Stomach (tissue), 4 donors: ENCODE results near the gene NRAP.

Experiments
- POLR2A ChIP-seq, 4 donors: fragments of 450-650 bp; IDR thresholded peaks; one replicate each; pipeline ENCODE4 v1.6.1; 2016; ENCODE audit warnings: antibody characterized with exemption in 4 of 4, control low read depth in 2 of 4, mild to moderate bottlenecking in 1 of 4, moderate library complexity in 1 of 4
- POLR2AphosphoS5 ChIP-seq, 3 donors: sonication (generic); formaldehyde crosslinking; IDR thresholded peaks; one replicate each; pipeline ENCODE4 v1.6.1; 2016; ENCODE audit warnings: antibody characterized with exemption in 3 of 3
- TF ChIP-seq, protein P1 (sequence below), 7 experiments: fragments of 450-650 bp in 4 of 7; fragments of 200-600 bp in 3 of 7; sonication (generic) in 3 of 7; IDR thresholded peaks; one replicate each; pipeline ENCODE4 v1.5.1; 2016 to 2019; ENCODE audit warnings: antibody characterized with exemption in 7 of 7, control low read depth in 2 of 7, mild to moderate bottlenecking in 1 of 7

DNA sequence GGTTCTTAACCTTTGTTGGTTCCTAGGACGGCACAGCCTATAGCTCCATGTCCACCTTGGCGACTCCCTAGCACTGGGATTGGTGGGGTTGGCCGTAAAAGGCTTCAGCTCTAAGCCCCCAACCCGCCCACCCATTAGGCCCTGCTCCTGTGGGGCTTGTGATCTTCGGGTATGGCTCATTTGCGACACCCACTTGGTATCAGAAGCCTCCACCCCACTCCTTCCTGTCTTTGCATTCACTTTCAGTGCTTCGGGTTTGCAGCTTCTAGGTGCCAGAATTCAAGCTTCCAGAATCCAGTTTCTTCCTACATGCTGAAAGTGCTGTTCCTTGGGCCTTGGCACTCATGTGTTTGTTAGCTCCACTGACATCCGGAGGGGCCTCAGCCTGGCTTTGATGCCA, 71.5 kb downstream of the NRAP start:
- TF ChIP-seq, protein P1, sequence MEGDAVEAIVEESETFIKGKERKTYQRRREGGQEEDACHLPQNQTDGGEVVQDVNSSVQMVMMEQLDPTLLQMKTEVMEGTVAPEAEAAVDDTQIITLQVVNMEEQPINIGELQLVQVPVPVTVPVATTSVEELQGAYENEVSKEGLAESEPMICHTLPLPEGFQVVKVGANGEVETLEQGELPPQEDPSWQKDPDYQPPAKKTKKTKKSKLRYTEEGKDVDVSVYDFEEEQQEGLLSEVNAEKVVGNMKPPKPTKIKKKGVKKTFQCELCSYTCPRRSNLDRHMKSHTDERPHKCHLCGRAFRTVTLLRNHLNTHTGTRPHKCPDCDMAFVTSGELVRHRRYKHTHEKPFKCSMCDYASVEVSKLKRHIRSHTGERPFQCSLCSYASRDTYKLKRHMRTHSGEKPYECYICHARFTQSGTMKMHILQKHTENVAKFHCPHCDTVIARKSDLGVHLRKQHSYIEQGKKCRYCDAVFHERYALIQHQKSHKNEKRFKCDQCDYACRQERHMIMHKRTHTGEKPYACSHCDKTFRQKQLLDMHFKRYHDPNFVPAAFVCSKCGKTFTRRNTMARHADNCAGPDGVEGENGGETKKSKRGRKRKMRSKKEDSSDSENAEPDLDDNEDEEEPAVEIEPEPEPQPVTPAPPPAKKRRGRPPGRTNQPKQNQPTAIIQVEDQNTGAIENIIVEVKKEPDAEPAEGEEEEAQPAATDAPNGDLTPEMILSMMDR (IDR thresholded peaks at IDR 0.05) = no peak
- TF ChIP-seq POLR2A (IDR thresholded peaks at IDR 0.05) (no peak), POLR2AphosphoS5 (IDR thresholded peaks at IDR 0.05) (no peak)
